Activated CD4-positive, alpha-beta T cell treated with anti-CD3 and anti-CD28 coated beads, Interleukin-2, amount 10 ng/mL, durations not matched to agents 24 days and 14 days (primary cell): ENCODE measurements around the gene NFKBIE. TPM values are rescaled to one million over a fixed set of nuclear protein-coding genes. Genes with fewer than 3 reads are reported as not detected.
"Not testable (repeated sequence)": the region's sequence is repeated elsewhere in the genome, so short reads cannot be mapped to it uniquely, and the experiment has no call there.

Experiments
- DNase-seq: peaks from one replicate; pipeline ENCODE4 v3.0.0; 2022
- H3K27ac Mint-ChIP-seq: one replicate; pipeline ENCODE4 v1.8.0; 2022; ENCODE audit warnings: mild to moderate bottlenecking, mixed read lengths
- H3K27me3 Mint-ChIP-seq: one replicate; pipeline ENCODE4 v1.8.0; 2022; ENCODE audit warnings: mixed read lengths
- H3K36me3 Mint-ChIP-seq: one replicate; pipeline ENCODE4 v1.8.0; 2022; ENCODE audit warnings: low read depth, mild to moderate bottlenecking, mixed read lengths
- H3K4me1 Mint-ChIP-seq: one replicate; pipeline ENCODE4 v1.8.0; 2021; ENCODE audit warnings: mixed read lengths
- H3K4me3 Mint-ChIP-seq: one replicate; pipeline ENCODE4 v1.8.0; 2022; ENCODE audit warnings: mild to moderate bottlenecking, moderate library complexity, mixed read lengths
- H3K9me3 Mint-ChIP-seq: one replicate; pipeline ENCODE4 v1.8.0; 2021; ENCODE audit warnings: mixed read lengths
- intact Hi-C: fragments of 100-400 bp; cut with micrococcal nuclease; formaldehyde crosslinking; loops from one replicate; pipeline ENCODE4 v1.15.1; 2023
- total RNA-seq: library from RNA; stranded (reverse); gene quantifications from 2 replicates; pipeline ENCODE4 v1.2.3, GENCODE V29; 2022

The NFKBIE gene
- total RNA-seq, 1 donor from 2014 or later: 28.2 TPM

DNA sequence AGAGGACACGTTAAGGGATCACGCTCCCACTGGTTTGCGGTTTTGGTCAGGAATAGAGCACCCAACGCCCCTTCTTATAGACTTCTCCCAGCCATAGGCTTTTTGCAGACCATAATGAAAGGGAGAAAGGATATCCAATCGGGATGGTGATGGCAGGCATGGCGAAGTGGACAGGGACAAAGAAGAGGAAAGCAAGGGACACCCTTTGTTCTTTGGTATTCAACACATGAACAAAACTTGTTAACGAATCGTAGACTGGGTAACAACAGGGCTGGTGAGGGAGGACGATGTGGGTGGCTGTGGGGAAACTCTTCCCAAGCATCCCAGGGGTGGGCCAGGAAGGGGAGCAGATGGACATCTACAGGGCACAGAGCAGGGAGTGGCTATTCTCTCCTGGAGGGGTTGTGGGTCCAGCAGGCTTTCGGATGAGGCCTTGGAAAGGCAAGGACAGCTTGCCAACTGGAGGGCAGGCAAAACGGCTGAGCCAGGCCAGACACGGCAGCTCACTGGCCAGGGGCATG lies 19.9 kb downstream of the NFKBIE start:
- peaks cover 3% of the 10 kb centered on the region for H3K27me3 Mint-ChIP-seq
- no peak for DNase-seq
- peak overlapping the region; percentile 98 for H3K27ac Mint-ChIP-seq
- H3K4me1 Mint-ChIP-seq: peaks cover 33% of the 10 kb centered on the region
- H3K9me3 Mint-ChIP-seq: no peaks in the 10 kb centered on the region
- H3K4me3 Mint-ChIP-seq: peak overlapping the region; percentile 92
- peaks cover 37% of the 10 kb centered on the region for H3K36me3 Mint-ChIP-seq
- intact Hi-C loops: loop anchor here (10.0 kb wide), 1 partner anchor 671 kb away; the partner anchor contains the start of genes POLH and XPO5

DNA sequence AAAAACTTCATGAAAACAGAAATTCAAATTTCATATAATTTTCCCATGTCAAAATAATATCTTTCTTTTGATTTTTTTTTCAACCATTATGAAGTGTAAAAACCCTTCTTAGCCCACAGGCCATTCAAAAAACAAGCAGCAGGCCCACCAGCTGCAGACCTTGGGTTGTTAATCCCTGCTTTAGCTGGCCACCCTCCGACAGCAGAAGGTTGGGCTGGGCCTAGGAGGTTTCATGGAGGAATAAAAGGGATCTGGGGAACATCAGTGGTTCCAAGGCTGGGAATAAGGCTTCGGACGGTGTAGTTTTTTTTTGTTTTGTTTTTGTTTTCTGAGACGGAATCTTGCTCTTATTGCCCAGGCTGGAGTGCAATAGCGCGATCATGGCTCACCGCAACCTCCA lies 22.0 kb downstream of the NFKBIE start:
- peaks cover 16% of the 10 kb centered on the region for H3K36me3 Mint-ChIP-seq
- H3K27me3 Mint-ChIP-seq: peaks cover 3% of the 10 kb centered on the region
- H3K9me3 Mint-ChIP-seq: no peaks in the 10 kb centered on the region
- no peak for DNase-seq
- H3K4me3 Mint-ChIP-seq: no peak overlapping the region
- peaks cover 28% of the 10 kb centered on the region for H3K4me1 Mint-ChIP-seq
- no peak overlapping the region for H3K27ac Mint-ChIP-seq
- intact Hi-C loops: loop anchor here (10.0 kb wide), 1 partner anchor 669 kb away; the partner anchor contains the start of genes POLH and XPO5

DNA sequence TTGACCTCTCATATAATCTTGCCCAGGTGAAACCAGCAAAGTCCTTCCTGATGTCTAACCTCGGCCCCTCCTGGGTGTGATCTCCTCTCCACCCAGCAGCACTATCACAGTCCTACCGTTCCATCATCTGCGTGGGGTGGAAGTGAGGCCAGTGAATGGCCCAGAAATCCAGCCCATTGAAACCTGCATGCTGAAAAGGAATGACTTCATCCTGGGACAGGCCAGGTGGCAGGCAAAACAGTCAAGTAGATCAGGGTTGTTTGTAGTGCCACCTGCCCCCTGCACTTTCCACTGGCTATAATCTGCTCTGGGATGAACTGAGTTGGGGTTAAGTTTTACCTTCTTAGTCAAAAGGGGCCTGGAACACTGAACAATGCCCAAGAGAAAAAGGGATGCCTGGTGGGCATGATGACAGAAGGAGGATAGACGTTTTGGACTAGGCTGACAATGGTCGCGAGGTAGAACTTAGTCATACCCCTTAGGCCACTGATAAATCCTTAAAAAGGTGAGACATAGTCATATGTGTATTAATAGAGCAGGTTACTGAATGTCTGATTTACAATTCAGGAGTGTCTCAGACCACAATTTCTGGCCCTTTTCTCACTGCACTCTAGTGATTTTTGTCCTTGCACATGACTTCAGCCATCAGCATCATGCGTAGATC lies 26.5 kb downstream of the NFKBIE start:
- Mint-ChIP-seq H3K27me3 (peaks cover 2% of the 10 kb centered on the region), H3K9me3 (no peaks in the 10 kb centered on the region), H3K4me1 (peaks cover 27% of the 10 kb centered on the region), H3K27ac (peak overlapping the region; percentile 98), H3K4me3 (peak overlapping the region; percentile 89), H3K36me3 (peaks cover 16% of the 10 kb centered on the region)
- DNase-seq: no peak
- intact Hi-C loops: loop anchor here (1.0 to 5.0 kb wide), 6 partner anchors 7 to 142 kb away; partner anchors contain the start of genes AARS2, MRPL14 and TMEM63B

DNA sequence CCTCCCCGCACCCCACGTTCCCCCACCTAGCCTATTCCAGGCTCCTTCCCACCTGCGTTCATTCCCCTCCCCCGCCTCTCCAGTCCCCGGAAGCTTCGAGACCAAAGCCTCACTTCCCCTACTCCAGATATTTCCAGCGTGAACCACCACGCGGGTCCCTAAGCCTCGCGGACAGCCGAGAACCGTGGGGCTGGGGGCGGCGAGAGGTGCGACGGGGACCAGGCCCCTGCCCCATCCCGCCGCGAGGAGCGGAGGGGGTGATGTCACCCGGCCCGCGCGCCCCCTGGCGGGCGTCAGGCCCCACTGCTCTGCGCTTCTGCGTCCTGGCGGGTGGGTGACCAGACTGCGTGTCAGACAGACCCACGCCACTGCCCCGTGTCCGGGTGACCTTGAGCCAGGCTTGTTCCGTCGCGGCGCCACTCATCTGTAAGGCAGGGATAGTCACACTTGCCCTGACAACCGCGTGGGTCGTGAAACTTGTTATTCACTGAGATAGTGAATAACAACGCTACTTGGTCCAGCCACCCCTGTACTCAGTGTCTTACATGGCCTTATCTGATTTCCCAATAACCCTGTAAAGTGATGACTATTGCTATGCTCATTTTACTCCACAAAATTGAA lies 27.4 kb downstream of the NFKBIE start:
- Mint-ChIP-seq H3K27me3 (peaks cover 2% of the 10 kb centered on the region), H3K9me3 (no peaks in the 10 kb centered on the region), H3K4me3 (peak overlapping the region; percentile 89), H3K4me1 (peaks cover 33% of the 10 kb centered on the region), H3K27ac (peak overlapping the region; percentile 98), H3K36me3 (peaks cover 22% of the 10 kb centered on the region)
- intact Hi-C loops: loop anchor here (1.0 to 5.0 kb wide), 6 partner anchors 8 to 141 kb away; partner anchors contain the start of genes AARS2, MRPL14 and TMEM63B
- DNase-seq: peak; percentile 96

DNA sequence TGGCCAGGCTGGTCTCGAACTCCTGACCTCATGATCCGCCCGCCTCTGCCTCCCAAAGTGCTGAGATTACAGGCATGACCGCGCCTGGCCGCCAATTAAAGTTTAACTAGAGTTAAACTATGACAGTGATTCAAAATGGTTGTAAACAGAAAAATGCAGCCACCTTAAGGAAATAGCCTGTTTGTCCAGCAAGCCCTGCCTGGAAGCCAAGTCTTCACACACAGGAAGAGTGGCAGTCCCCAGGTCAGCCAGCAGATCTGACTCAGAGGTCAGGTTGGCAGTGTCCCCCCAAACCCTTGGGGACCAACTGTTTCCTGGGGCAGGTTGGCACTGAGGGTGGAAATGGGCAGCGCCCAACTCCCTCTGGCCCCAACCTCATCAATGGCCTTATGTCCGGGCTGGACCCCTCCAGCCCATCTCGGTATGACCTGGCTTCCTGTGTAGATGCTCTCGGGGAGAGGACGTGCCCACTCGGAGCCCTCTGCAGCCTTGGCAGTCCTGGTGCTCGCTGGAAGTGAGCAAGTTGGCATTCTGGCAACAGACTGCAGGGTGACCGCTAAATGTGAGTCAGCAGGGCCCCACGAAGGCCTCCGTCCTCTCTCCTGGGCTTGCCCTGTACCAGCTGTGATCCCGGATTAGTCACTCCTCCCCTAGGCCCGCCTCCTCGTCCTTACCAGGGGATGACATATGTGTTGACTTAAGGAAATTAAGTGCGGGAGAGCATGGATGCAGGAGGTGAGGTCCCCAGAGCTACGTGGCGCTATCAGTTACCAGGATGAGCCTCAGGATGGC lies 28.1 kb downstream of the NFKBIE start:
- intact Hi-C loops: loop anchor here (5.0 kb wide), 1 partner anchor 140 kb away; no protein-coding TSS in a partner anchor
- Mint-ChIP-seq H3K4me1 (peaks cover 33% of the 10 kb centered on the region), H3K27me3 (peaks cover 2% of the 10 kb centered on the region), H3K27ac (peak overlapping the region; percentile 98), H3K4me3 (peak overlapping the region; percentile 89), H3K9me3 (no peaks in the 10 kb centered on the region), H3K36me3 (peaks cover 26% of the 10 kb centered on the region)
- DNase-seq: peak; percentile 90

DNA sequence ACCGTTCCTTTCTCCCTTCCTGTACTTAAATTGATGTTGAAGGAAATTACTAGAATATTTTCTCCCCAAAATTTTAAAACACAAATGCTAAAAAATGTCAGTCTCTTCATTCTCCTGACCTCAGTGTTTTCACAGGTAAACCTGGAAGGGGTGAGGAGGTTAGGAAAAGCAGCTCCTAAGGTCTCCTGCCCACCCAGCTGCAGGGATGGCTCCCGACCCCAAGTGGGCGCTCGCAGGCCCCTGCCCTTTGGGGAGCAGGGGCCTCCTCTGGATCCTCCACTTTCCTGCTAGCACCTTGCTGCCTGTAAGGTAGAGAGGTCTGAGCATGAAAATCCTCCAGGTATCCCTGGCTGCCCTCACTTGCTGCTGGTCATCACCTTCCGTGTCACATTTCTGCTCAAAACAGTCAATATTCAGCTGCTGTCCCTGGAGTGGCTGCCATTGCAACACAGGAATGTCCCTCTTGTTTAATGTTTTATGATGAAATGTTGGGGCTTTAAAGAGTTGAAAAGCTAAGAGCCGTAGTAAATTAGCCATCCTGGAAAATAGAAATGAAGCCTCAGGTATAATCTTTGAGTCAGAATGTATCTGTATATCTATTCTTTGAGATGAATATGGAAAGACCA lies 29.3 kb downstream of the NFKBIE start:
- Mint-ChIP-seq H3K36me3 (peaks cover 31% of the 10 kb centered on the region), H3K4me1 (peaks cover 33% of the 10 kb centered on the region), H3K27me3 (no peaks in the 10 kb centered on the region), H3K27ac (no peak overlapping the region), H3K4me3 (no peak overlapping the region), H3K9me3 (no peaks in the 10 kb centered on the region)
- intact Hi-C loops: loop anchor here (5.0 kb wide), 1 partner anchor 139 kb away; no protein-coding TSS in a partner anchor
- DNase-seq: no peak

DNA sequence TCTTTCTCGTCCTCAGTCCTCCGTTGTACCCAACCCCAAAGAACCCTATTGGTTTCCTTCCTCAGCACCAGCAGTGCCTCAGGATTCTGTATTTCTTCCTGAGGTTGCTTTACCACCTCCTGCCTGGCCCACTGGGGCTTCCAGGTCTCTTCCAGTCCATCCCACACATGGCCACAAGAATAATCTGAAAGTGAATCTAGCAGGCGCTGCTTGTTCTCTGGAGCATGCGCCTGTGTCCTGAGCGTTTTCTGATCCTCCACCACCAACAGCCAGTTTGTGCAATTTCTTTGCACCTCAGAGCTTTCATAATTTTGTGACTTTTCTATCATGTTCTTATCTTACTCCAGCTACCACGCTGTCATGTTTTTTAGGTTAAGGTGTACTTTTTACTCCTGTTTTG lies 30.1 kb downstream of the NFKBIE start:
- Mint-ChIP-seq H3K4me1 (peaks cover 33% of the 10 kb centered on the region), H3K27ac (no peak overlapping the region), H3K36me3 (peaks cover 39% of the 10 kb centered on the region), H3K9me3 (no peaks in the 10 kb centered on the region), H3K4me3 (no peak overlapping the region), H3K27me3 (no peaks in the 10 kb centered on the region)
- DNase-seq: no peak
- intact Hi-C loops: loop anchor here (5.0 kb wide), 1 partner anchor 138 kb away; no protein-coding TSS in a partner anchor

DNA sequence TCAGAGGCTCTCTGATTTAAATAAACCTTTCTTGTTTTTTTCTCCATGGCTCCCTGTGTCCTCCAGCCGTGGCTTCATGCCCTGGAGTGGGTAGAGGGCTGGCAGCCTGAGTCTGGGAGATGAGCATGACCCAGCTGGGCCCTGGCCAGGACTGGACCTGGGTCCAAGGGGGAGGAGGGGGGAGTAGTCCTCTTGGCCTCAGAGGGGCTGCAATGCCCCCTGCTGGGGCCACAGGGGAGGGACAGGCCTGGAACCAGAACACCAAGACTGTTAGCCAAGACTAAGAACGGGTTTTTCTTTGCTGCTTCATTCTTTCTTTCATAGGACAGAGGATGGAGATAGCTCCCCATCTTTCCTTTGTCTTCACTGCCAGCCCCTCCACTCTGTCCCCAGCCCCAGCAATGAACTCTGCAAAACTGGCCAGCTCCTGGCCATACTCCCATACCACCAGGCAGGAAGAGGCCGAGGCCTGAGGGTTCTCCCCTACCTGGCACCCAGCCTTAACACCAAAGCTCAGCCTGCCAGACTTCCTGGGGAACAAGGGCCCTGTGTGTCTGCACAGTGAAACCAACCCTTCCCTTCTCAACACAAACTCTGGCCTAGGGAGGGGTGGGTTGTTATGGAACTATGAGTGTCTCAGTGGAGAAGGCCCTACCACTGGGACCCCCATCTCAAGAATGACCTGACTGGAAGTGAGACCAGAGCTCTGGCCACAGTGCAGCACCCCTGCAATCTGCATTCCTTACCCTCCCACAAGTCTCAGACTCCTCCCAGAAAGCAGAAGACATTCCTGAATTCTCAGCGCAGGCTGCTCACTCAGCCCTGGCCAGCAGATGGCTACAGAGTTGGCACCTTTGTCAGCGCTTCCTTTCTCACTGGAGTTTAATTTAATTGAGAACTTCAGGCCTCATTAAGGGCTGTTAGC lies 31.0 kb downstream of the NFKBIE start:
- no peaks in the 10 kb centered on the region for H3K9me3 Mint-ChIP-seq
- H3K27me3 Mint-ChIP-seq: no peaks in the 10 kb centered on the region
- intact Hi-C loops: loop anchor here (5.0 kb wide), 1 partner anchor 137 kb away; no protein-coding TSS in a partner anchor
- no peak overlapping the region for H3K4me3 Mint-ChIP-seq
- peaks cover 45% of the 10 kb centered on the region for H3K36me3 Mint-ChIP-seq
- no peak overlapping the region for H3K27ac Mint-ChIP-seq
- DNase-seq: no peak
- peaks cover 31% of the 10 kb centered on the region for H3K4me1 Mint-ChIP-seq

DNA sequence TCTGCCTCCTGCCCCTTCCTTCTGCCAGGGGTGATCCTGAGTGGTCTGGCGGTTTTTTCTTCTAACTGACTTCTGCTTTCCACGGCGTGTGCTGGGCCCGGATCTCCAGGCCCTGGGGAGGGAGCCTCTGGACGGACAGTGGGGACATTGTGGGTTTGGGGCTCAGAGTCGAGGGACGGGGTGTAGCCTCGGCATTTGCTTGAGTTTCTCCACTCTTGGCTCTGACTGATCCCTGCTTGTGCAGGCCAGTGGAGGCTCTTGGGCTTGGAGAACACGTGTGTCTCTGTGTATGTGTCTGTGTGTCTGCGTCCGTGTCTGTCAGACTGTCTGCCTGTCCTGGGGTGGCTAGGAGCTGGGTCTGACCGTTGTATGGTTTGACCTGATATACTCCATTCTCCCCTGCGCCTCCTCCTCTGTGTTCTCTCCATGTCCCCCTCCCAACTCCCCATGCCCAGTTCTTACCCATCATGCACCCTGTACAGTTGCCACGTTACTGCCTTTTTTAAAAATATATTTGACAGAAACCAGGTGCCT lies 31.7 kb downstream of the NFKBIE start:
- Mint-ChIP-seq H3K27ac (peak overlapping the region; percentile 5), H3K27me3 (no peaks in the 10 kb centered on the region), H3K4me1 (peaks cover 25% of the 10 kb centered on the region), H3K36me3 (peaks cover 51% of the 10 kb centered on the region), H3K9me3 (no peaks in the 10 kb centered on the region), H3K4me3 (no peak overlapping the region)
- no peak for DNase-seq
- intact Hi-C loops: no loop called here

DNA sequence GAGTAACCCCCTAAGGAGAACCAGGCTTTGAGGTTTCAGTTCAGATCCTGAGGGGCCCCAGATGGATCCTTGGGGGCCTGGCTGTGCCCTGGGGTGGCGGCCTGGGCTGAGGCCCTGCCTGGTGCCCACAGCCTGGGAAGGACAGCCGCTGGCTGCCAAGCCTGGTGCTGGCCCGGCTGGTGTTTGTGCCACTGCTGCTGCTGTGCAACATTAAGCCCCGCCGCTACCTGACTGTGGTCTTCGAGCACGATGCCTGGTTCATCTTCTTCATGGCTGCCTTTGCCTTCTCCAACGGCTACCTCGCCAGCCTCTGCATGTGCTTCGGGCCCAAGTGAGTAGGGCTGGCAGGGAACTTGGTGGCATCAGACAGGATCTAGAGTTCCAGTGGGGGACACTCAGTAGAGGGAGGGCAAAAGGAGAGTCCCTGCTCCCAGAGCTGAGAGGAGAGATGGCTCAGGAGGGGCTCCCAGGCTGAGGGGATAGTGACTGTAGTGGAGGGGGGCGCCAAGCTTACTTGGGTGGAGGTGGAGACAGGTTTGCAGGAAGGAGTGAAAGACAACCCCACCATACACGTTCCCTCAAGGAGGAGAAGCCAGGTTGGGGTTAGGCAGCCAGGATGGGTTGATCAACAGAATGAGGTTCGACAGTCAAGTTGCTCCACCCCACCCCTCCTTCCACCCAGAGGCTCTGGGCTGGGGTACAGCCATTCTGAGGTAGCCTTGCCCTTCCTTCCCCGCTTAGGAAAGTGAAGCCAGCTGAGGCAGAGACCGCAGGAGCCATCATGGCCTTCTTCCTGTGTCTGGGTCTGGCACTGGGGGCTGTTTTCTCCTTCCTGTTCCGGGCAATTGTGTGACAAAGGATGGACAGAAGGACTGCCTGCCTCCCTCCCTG lies 32.4 kb downstream of the NFKBIE start:
- no peaks in the 10 kb centered on the region for H3K27me3 Mint-ChIP-seq
- H3K36me3 Mint-ChIP-seq: peaks cover 51% of the 10 kb centered on the region
- H3K27ac Mint-ChIP-seq: peak overlapping the region; percentile 48
- no peaks in the 10 kb centered on the region for H3K9me3 Mint-ChIP-seq
- DNase-seq: no peak
- intact Hi-C loops: no loop called here
- no peak overlapping the region for H3K4me3 Mint-ChIP-seq
- peaks cover 19% of the 10 kb centered on the region for H3K4me1 Mint-ChIP-seq

DNA sequence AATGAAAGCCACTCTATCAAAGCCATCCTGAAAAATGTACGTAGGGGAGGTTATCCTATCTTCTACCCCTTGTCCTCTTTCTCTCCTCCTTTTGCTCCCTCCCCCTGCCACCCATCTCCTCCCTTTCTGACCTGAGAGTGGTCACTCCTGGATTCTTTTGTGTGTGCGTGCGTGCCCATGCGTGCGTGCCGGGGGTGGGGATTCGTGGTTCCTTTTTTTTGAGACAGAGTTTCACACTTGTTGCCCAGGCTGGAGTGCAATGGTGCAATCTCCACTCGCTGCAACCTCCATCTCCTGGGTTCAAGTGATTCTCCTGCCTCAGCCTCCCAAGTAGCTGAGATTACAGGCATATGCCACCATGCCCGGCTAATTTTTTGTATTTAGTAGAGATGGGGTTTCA lies 33.9 kb downstream of the NFKBIE start:
- H3K4me1 Mint-ChIP-seq: peaks cover 11% of the 10 kb centered on the region
- H3K27me3 Mint-ChIP-seq, H3K27ac Mint-ChIP-seq, H3K9me3 Mint-ChIP-seq, DNase-seq, H3K4me3 Mint-ChIP-seq, intact Hi-C loops: not testable (repeated sequence)
- H3K36me3 Mint-ChIP-seq: peaks cover 51% of the 10 kb centered on the region
